Upper lobe of left lung (tissue), 4 donors: Measurements from ENCODE around the gene KLHL34.

Experiments
- EP300 ChIP-seq, 4 donors: sonication (generic); formaldehyde crosslinking; IDR thresholded peaks; one replicate each; pipeline ENCODE4 v1.5.1; 2017; ENCODE audit warnings: antibody characterized with exemption in 4 of 4, control low read depth in 2 of 4
- POLR2AphosphoS5 ChIP-seq, 2 donors: sonication (generic); formaldehyde crosslinking; IDR thresholded peaks; one replicate each; pipeline ENCODE4 v1.5.1; 2017; ENCODE audit warnings: antibody characterized with exemption in 2 of 2

GRCh38 chrX:21645431-21645830 lies 12.7 kb downstream of the KLHL34 start:
- TF ChIP-seq EP300 (IDR thresholded peaks at IDR 0.05) (no peak), POLR2AphosphoS5 (IDR thresholded peaks at IDR 0.05) (no peak)
